Cerebellar nuclear complex (tissue), 1 donor: ENCODE data around the gene YOD1.
"Not testable (repeated sequence)": the region's sequence is repeated elsewhere in the genome, so short reads cannot be mapped to it uniquely, and the experiment has no call there.

ENCODE experiments used
- DNase-seq, 2 experiments: peaks; one replicate each; lab custom pipeline; 2025; lab: John Stamatoyannopoulos, UW

YOD1 gene

GRCh38 chr1:207049054-207049453 is 2.0 kb downstream of the YOD1 start:
- no peak for DNase-seq

GRCh38 chr1:207048041-207048440 is 3.0 kb downstream of the YOD1 start:
- DNase-seq, result no peak

GRCh38 chr1:207047505-207047904 is 3.5 kb downstream of the YOD1 start:
- DNase-seq, result no peak

GRCh38 chr1:207045453-207045852 is 5.6 kb downstream of the YOD1 start:
- DNase-seq, result no peak

- DNase-seq, result not testable (repeated sequence)
These were observed 9.6 kb downstream of the YOD1 start for GRCh38 chr1:207041397-207041796.

GRCh38 chr1:207040181-207040533 is 10.9 kb downstream of the YOD1 start:
- DNase-seq, result no peak

GRCh38 chr1:207039380-207040180 is 11.4 kb downstream of the YOD1 start:
- no peak for DNase-seq

- DNase-seq, result no peak
These were observed 14.1 kb downstream of the YOD1 start for GRCh38 chr1:207036865-207037264.

- no peak for DNase-seq
These were observed 15.0 kb downstream of the YOD1 start for GRCh38 chr1:207035877-207036551.

- no peak for DNase-seq
These were observed 16.0 kb downstream of the YOD1 start for GRCh38 chr1:207034998-207035397.

- no peak for DNase-seq
These were observed 16.8 kb downstream of the YOD1 start for GRCh38 chr1:207034208-207034607.

- DNase-seq, result no peak
These were observed 17.7 kb downstream of the YOD1 start for GRCh38 chr1:207033302-207033701.

- no peak for DNase-seq
These were observed 18.4 kb downstream of the YOD1 start, which contains the start of gene C1orf116 for GRCh38 chr1:207032528-207033017. C1orf116 (minus strand) TSS chr1:207032756; CDS start chr1:207027598, 5,158 bp downstream.

- no peak for DNase-seq
These were observed 19.3 kb downstream of the YOD1 start for GRCh38 chr1:207031632-207032264.

GRCh38 chr1:207031016-207031415 is 20.0 kb downstream of the YOD1 start:
- no peak for DNase-seq

GRCh38 chr1:207030522-207031009 is 20.4 kb downstream of the YOD1 start:
- no peak for DNase-seq

GRCh38 chr1:207029701-207030521 is 21.1 kb downstream of the YOD1 start:
- DNase-seq, result no peak

- no peak for DNase-seq
These were observed 21.9 kb downstream of the YOD1 start for GRCh38 chr1:207028884-207029650.

GRCh38 chr1:207027921-207028320 is 23.1 kb downstream of the YOD1 start:
- DNase-seq, result no peak

GRCh38 chr1:207027206-207027777 is 23.7 kb downstream of the YOD1 start:
- DNase-seq, result no peak
